Measurements from ENCODE around the gene PNPT1.
A peak's percentile ranks its signal among the peaks of the same experiment; 100 is the strongest.

GRCh38 chr2:55617175-55618024 lies 76.2 kb downstream of the PNPT1 start, which contains the start of gene PPP4R3B:
- TF ChIP-seq POLR2AphosphoS5 (IDR thresholded peaks at IDR 0.05; ENCODE audit: low read depth, low read length) (peak; percentile 99), SNAPC4 (CRISPR knock-in tag; IDR thresholded peaks at IDR 0.05) (peak; percentile 68; the same call in 1 of the 2 replicates), ZNF766 (CRISPR knock-in tag; IDR thresholded peaks at IDR 0.05; ENCODE audit: borderline replicate concordance) (peak; percentile 94), POLR2A (IDR thresholded peaks at IDR 0.05; ENCODE audit: insufficient read depth in 1 of 2, low read depth in 2 of 2, low read length in 2 of 2) (peak; percentile 92 to 98), CTCF (CRISPR knock-in tag; IDR thresholded peaks at IDR 0.05) (peak; percentile 70), ZBTB25 (CRISPR knock-in tag; IDR thresholded peaks at IDR 0.05) (peak; percentile 98)
- TF ChIP-seq, protein P1, sequence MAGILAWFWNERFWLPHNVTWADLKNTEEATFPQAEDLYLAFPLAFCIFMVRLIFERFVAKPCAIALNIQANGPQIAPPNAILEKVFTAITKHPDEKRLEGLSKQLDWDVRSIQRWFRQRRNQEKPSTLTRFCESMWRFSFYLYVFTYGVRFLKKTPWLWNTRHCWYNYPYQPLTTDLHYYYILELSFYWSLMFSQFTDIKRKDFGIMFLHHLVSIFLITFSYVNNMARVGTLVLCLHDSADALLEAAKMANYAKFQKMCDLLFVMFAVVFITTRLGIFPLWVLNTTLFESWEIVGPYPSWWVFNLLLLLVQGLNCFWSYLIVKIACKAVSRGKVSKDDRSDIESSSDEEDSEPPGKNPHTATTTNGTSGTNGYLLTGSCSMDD (CRISPR knock-in tag; IDR thresholded peaks at IDR 0.05): no peak
